GM12878 (cell line): ENCODE measurements around the gene MYH9. TPM values are rescaled to one million over a fixed set of nuclear protein-coding genes. Genes with fewer than 3 reads are reported as not detected.

Source experiments
- ATAC-seq: fragments of 200-7000 bp; cut with Tn5 transposase; 3 replicates; pipeline ENCODE4 v1.9.1; 2020; ENCODE audit warnings: mild to moderate bottlenecking, moderate library complexity
- BruUV-seq: library from RNA; stranded (reverse); fragments of 400-500 nt; replicated peaks from 2 replicates; lab custom pipeline; 2021; lab: Mats Ljungman, UMichigan
- CTCF ChIA-PET: fragments of 300-600 bp; sonication (Branson Sonifier 250); formaldehyde crosslinking; extraction: SDS; loops from one replicate; lab custom pipeline; 2021; ENCODE audit warnings: inconsistent platforms; lab: Yijun Ruan, JAX
- POLR2A ChIA-PET: fragments of 350-600 bp; formaldehyde crosslinking; extraction: SDS; loops from one replicate; lab custom pipeline; 2021; ENCODE audit warnings: inconsistent platforms; lab: Charles Lee
- RAD21 ChIA-PET: fragments of 300-600 bp; sonication (Branson Sonifier 250); formaldehyde crosslinking; loops from one replicate; lab custom pipeline; 2023; ENCODE audit warnings: antibody characterized with exemption; ENCODE audit not compliant: unreplicated experiment; lab: Charles Lee
- SMC1A ChIA-PET: fragments of 300-600 bp; sonication (Branson Sonifier 250); formaldehyde crosslinking; loops from one replicate; lab custom pipeline; 2023; ENCODE audit not compliant: unreplicated experiment, uncharacterized antibody; lab: Charles Lee
- DNase-seq: peaks from one replicate; pipeline ENCODE4 v3.0.0-alpha.2; 2011; ENCODE audit warnings: low read depth, low spot score
- FAIRE-seq: peaks from 3 replicates; lab custom pipeline; 2011; peaks lifted over from hg19 to GRCh38; lab: Jason Lieb, UNC
- H2AFZ ChIP-seq: 2 replicates; pipeline ENCODE4 v1.6.0; 2011; ENCODE audit warnings: low read depth, low read length, control low read depth; ENCODE audit not compliant: control insufficient read depth
- H3K27ac ChIP-seq: 2 replicates; pipeline ENCODE4 v1.5.1; 2011; ENCODE audit warnings: control low read depth; ENCODE audit not compliant: control insufficient read depth, insufficient read depth
- H3K27me3 ChIP-seq, 2 experiments: replicated peaks in 1 of 2; 2 replicates each; pipeline versions ENCODE4 v1.6.0 to v1.6.1; 2011; ENCODE audit warnings: low read length in 1 of 2; ENCODE audit not compliant: control insufficient read depth in 2 of 2, insufficient read depth in 2 of 2
- H3K36me3 ChIP-seq, 2 experiments: 2 replicates each; pipeline ENCODE4 v1.5.1; 2011; ENCODE audit warnings: low read length in 1 of 2; ENCODE audit not compliant: control insufficient read depth in 2 of 2, insufficient read depth in 2 of 2
- H3K4me1 ChIP-seq: 2 replicates; pipeline ENCODE4 v1.6.1; 2011; ENCODE audit warnings: mild to moderate bottlenecking, low read length, moderate library complexity, mixed read lengths; ENCODE audit not compliant: control insufficient read depth, insufficient read depth
- H3K4me2 ChIP-seq: 2 replicates; pipeline ENCODE4 v1.6.0; 2011; ENCODE audit warnings: control low read depth; ENCODE audit not compliant: control insufficient read depth, insufficient read depth
- H3K4me3 ChIP-seq: fragments of 200-600 bp; sonication (generic); 2 replicates; pipeline ENCODE4 v1.5.1; 2016
- H3K79me2 ChIP-seq: 2 replicates; pipeline ENCODE4 v1.6.0; 2011; ENCODE audit warnings: low read length; ENCODE audit not compliant: control insufficient read depth, insufficient read depth
- H3K9ac ChIP-seq: 2 replicates; pipeline ENCODE4 v1.8.0; 2011; ENCODE audit warnings: low read length, control low read depth, mixed read lengths; ENCODE audit not compliant: control insufficient read depth, insufficient read depth
- H3K9me3 ChIP-seq: replicated peaks from 3 replicates; pipeline ENCODE4 v1.5.1; 2011; ENCODE audit warnings: mild to moderate bottlenecking, low read length; ENCODE audit not compliant: control insufficient read depth, insufficient read depth
- H4K20me1 ChIP-seq: 2 replicates; pipeline ENCODE4 v1.6.0; 2011; ENCODE audit not compliant: control insufficient read depth, insufficient read depth
- CBX5 ChIP-seq: sonication (generic); IDR thresholded peaks from 2 replicates; pipeline ENCODE4 v1.6.1; 2016; ENCODE audit warnings: low read depth, moderate library complexity, mild to moderate bottlenecking, inconsistent platforms
- EZH2 ChIP-seq: IDR thresholded peaks from 2 replicates; pipeline ENCODE4 v1.6.1; 2012; ENCODE audit warnings: low read depth, mild to moderate bottlenecking, control low read depth, inconsistent platforms, low read length, borderline replicate concordance; ENCODE audit not compliant: control insufficient read depth
- KAT2A ChIP-seq: conservative IDR thresholded peaks from 2 replicates; pipeline ENCODE4 v1.6.1; 2011; ENCODE audit warnings: low read depth, low read length; ENCODE audit not compliant: control insufficient read depth
- PAX8 ChIP-seq: fragments of 450-650 bp; IDR thresholded peaks from 2 replicates; pipeline ENCODE4 v1.6.1; 2017; ENCODE audit warnings: mild to moderate bottlenecking, moderate library complexity
- POLR2A ChIP-seq: IDR thresholded peaks from 2 replicates; pipeline ENCODE4 v1.6.1; 2011; ENCODE audit warnings: low read depth, mild to moderate bottlenecking, low read length
- POLR2AphosphoS2 ChIP-seq: IDR thresholded peaks from 2 replicates; pipeline ENCODE4 v1.6.1; 2011; ENCODE audit warnings: low read depth, mild to moderate bottlenecking, low read length, improper control_type of control experiment, moderate library complexity
- ZSCAN29 ChIP-seq: fragments of 450-650 bp; IDR thresholded peaks from 2 replicates; pipeline ENCODE4 v1.6.1; 2017; ENCODE audit warnings: mild to moderate bottlenecking, moderate library complexity
- WGBS: methylation state at CpG from one replicate; pipeline ENCODE4 v1.1.6; 2016; ENCODE audit warnings: low lambda C conversion rate; ENCODE audit not compliant: insufficient replicate concordance, insufficient coverage; ENCODE audit errors: missing lambda C conversion rate; 5-methylcytosine and 5-hydroxymethylcytosine counted together
- in situ Hi-C: fragments of 300-500 bp; cut with MboI; formaldehyde crosslinking; loops from 9 replicates; pipeline ENCODE4 v1.14.3; 2018; ENCODE audit warnings: mixed read lengths
- intact Hi-C: fragments of 100-400 bp; cut with micrococcal nuclease; formaldehyde crosslinking; loops from one replicate; pipeline ENCODE4 v1.14.2; 2022; ENCODE audit not compliant: unreplicated experiment
- polyA plus RNA-seq, 11 experiments: library from polyadenylated mRNA; depleted of rRNA in 4 of 11; unstranded in 6 of 11; stranded (reverse) in 5 of 11; fragments of >200 nt; fragmentation: Nextera tagmentation in 4 of 11; fragmentation: Illumina TruSeq in 1 of 11; extraction: Ambion mirVana in 4 of 11; extraction: Trizol in 1 of 11; gene quantifications; 1 replicate in 1 of 11; 2 replicates in 10 of 11; pipeline versions ENCODE4 v1.2.1 to v1.2.3, GENCODE V29; 2011 to 2016; ENCODE audit warnings: inconsistent platforms in 2 of 11, missing spikeins in 2 of 11, low read depth in 1 of 11
- total RNA-seq, 4 experiments: library from RNA; depleted of rRNA in 3 of 4; stranded (reverse); fragments of >200 nt in 3 of 4; fragmentation: Illumina TruSeq in 1 of 4; extraction: Trizol in 1 of 4; gene quantifications; 2 replicates each; pipeline versions ENCODE4 v1.2.1 to v1.2.3, GENCODE V29; 2013 to 2021
- TF ChIP-seq, protein P1 (sequence below): IDR thresholded peaks from 2 replicates; pipeline ENCODE4 v1.6.1; 2012; ENCODE audit warnings: low read length, inconsistent platforms

Gene MYH9
- total and polyA plus RNA-seq, 10 of the 15 experiments (the other 5 are each of a cell fraction or from before 2014, with no cell fraction given) = 5.1 to 525 (median 145) TPM

DNA sequence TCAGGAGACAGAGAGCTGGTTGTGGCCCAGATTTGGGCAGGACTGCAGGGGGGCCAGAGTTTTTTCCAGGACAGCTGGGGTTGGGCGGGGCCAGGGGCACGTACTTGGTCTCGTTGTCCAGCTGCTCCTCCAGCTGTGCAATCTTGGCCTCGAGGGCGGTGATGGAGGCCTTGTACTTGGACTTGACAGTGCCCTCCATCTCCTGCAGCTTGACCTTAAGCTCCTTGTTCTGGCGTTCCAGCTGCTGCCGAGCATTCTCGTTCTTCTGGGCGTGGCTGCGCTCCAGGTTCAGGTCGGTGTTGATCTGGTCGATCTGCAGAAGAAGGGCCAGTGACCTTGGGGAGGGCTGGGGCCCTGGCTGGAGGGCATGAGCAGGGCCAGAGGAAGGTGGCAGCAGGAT, 102.8 kb downstream of the MYH9 start (continued):
- TF ChIP-seq, protein P1, sequence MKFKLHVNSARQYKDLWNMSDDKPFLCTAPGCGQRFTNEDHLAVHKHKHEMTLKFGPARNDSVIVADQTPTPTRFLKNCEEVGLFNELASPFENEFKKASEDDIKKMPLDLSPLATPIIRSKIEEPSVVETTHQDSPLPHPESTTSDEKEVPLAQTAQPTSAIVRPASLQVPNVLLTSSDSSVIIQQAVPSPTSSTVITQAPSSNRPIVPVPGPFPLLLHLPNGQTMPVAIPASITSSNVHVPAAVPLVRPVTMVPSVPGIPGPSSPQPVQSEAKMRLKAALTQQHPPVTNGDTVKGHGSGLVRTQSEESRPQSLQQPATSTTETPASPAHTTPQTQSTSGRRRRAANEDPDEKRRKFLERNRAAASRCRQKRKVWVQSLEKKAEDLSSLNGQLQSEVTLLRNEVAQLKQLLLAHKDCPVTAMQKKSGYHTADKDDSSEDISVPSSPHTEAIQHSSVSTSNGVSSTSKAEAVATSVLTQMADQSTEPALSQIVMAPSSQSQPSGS = no peak
- TF ChIP-seq PAX8 = no peak
- no peak for TF ChIP-seq POLR2AphosphoS2
- TF ChIP-seq KAT2A = no peak
- TF ChIP-seq CBX5 = no peak
- no peak for TF ChIP-seq EZH2

DNA sequence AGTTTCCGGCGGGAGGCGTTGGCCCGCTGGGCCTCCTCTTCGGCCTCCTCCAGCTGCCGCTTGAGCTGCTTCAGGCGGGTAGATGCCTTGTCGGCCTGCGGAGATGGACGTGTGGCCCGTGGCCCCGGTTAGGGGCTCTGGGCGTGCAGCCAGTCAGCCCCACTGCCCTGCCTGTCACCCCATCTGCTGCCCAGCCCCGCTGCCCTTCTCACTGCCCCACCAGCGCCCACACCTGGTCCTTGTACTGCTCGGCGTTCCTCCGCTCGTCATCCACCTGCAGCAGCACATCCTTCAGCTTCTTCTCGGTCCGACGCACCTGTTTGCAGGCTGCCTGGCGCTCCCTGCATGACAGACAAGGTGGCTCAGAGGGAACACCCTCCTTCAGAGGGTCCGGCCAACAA, 103.6 kb downstream of the MYH9 start:
- POLR2A ChIA-PET = no interaction called here
- SMC1A ChIA-PET = interaction anchor here (1.3 to 1.5 kb wide), 2 partner anchors 186 kb away, joined by 3 to 4 read pairs; no protein-coding TSS in a partner anchor
- H4K20me1 ChIP-seq = no peaks in the 10 kb centered on the region
- no peak overlapping the region for H3K27ac ChIP-seq
- in situ Hi-C loops (no loop called here), intact Hi-C loops (no loop called here)
- ATAC-seq = no peak
- CTCF ChIA-PET = interaction anchor here (0.8 to 4.0 kb wide), 7 partner anchors 13 to 186 kb away, joined by 3 to 20 read pairs (median 5); no protein-coding TSS in a partner anchor
- no peak overlapping the region for H3K9ac ChIP-seq
- no peaks in the 10 kb centered on the region for H3K79me2 ChIP-seq
- no peaks in the 10 kb centered on the region for H3K4me1 ChIP-seq
- H3K9me3 ChIP-seq = no peaks in the 10 kb centered on the region
- H3K4me2 ChIP-seq = no peak overlapping the region
- FAIRE-seq = no peak
- 94% methylated on average over 24 of the region's 24 CpGs for WGBS
- no TSS peak for BruUV-seq
- H3K36me3 ChIP-seq = peaks cover 24 to 62% of the 10 kb centered on the region in 2 experiments
- H2AFZ ChIP-seq = no peak overlapping the region
- DNase-seq = no peak
- H3K4me3 ChIP-seq = no peak overlapping the region
- TF ChIP-seq ZSCAN29 = no peak
- TF ChIP-seq POLR2A = peak; percentile 49; the same call in 1 of the 2 replicates
- no peaks in the 10 kb centered on the region for H3K27me3 ChIP-seq
- RAD21 ChIA-PET = no interaction called here
